GM21786 (cell line): ENCODE results near the gene ACOX2.
"Not testable (repeated sequence)": the region's sequence is repeated elsewhere in the genome, so short reads cannot be mapped to it uniquely, and the experiment has no call there.

Experiments
- ATAC-seq: cut with Tn5 transposase; IDR thresholded peaks from one replicate; pipeline ENCODE4 v1.9.1; 2021; ENCODE audit not compliant: unreplicated experiment

The ACOX2 gene

GRCh38 chr3:58535531-58536500, 1.2 kb downstream of the ACOX2 start:
- no peak for ATAC-seq

- ATAC-seq: no peak
Measured at GRCh38 chr3:58534592-58535494, 2.1 kb downstream of the ACOX2 start.

GRCh38 chr3:58532794-58533220, 4.2 kb downstream of the ACOX2 start:
- ATAC-seq: peak; percentile 89

- no peak for ATAC-seq
Measured at GRCh38 chr3:58531956-58532355, 5.0 kb downstream of the ACOX2 start.

GRCh38 chr3:58531555-58531954, 5.4 kb downstream of the ACOX2 start:
- no peak for ATAC-seq

GRCh38 chr3:58530354-58530865, 6.6 kb downstream of the ACOX2 start:
- ATAC-seq: no peak

- no peak for ATAC-seq
Measured at GRCh38 chr3:58529516-58530353, 7.3 kb downstream of the ACOX2 start.

- ATAC-seq: no peak
Measured at GRCh38 chr3:58528629-58529028, 8.4 kb downstream of the ACOX2 start.

- ATAC-seq: not testable (repeated sequence)
Measured at GRCh38 chr3:58527440-58527839, 9.6 kb downstream of the ACOX2 start.

GRCh38 chr3:58526515-58526957, 10.5 kb downstream of the ACOX2 start:
- no peak for ATAC-seq

- ATAC-seq: no peak
Measured at GRCh38 chr3:58524326-58524888, 12.6 kb downstream of the ACOX2 start.

- no peak for ATAC-seq
Measured at GRCh38 chr3:58522759-58523425, 14.1 kb downstream of the ACOX2 start.

- ATAC-seq: no peak
Measured at GRCh38 chr3:58521917-58522631, 14.9 kb downstream of the ACOX2 start.

- ATAC-seq: no peak
Measured at GRCh38 chr3:58521336-58521670, 15.7 kb downstream of the ACOX2 start.

GRCh38 chr3:58520403-58521335, 16.3 kb downstream of the ACOX2 start:
- peak; percentile 81 for ATAC-seq

GRCh38 chr3:58519668-58520402, 17.2 kb downstream of the ACOX2 start:
- no peak for ATAC-seq

GRCh38 chr3:58518291-58518789, 18.6 kb downstream of the ACOX2 start:
- no peak for ATAC-seq
